ENCODE measurements around the gene TBRG1.

Gene TBRG1

GRCh38 chr11:124640666-124641065, 18.0 kb downstream of the TBRG1 start:
- H3K9me3 ChIP-seq (ENCODE audit: control insufficient read depth, low read length): no peaks in the 10 kb centered on the region
- H3K27me3 ChIP-seq (ENCODE audit: control insufficient read depth, insufficient read depth, low read length, poor library complexity, severe bottlenecking): no peaks in the 10 kb centered on the region
- WGBS, 2 experiments: 85 to 87% methylated on average over 4 of the region's 5 CpGs
- no peak overlapping the region for H3K4me3 ChIP-seq (ENCODE audit: insufficient read depth, low read depth, low read length)
- no peak overlapping the region for H3K27ac ChIP-seq (ENCODE audit: insufficient read depth, low read depth, low read length, poor library complexity, severe bottlenecking)
- no peaks in the 10 kb centered on the region for H3K36me3 ChIP-seq (ENCODE audit: control insufficient read depth, insufficient read depth, low read length)
- no peaks in the 10 kb centered on the region for H3K4me1 ChIP-seq (ENCODE audit: control insufficient read depth, insufficient read depth, low read length)

GRCh38 chr11:124642628-124643027, 20.0 kb downstream of the TBRG1 start:
- Histone ChIP-seq H3K4me1 (ENCODE audit: control insufficient read depth, insufficient read depth, low read length) (no peaks in the 10 kb centered on the region), H3K4me3 (ENCODE audit: insufficient read depth, low read depth, low read length) (no peak overlapping the region), H3K36me3 (ENCODE audit: control insufficient read depth, insufficient read depth, low read length) (no peaks in the 10 kb centered on the region), H3K27me3 (ENCODE audit: control insufficient read depth, insufficient read depth, low read length, poor library complexity, severe bottlenecking) (peaks cover 4% of the 10 kb centered on the region), H3K9me3 (ENCODE audit: control insufficient read depth, low read length) (no peaks in the 10 kb centered on the region), H3K27ac (ENCODE audit: insufficient read depth, low read depth, low read length, poor library complexity, severe bottlenecking) (no peak overlapping the region)
- 93% methylated on average over 3 of the region's 3 CpGs for WGBS, 2 experiments

DNA sequence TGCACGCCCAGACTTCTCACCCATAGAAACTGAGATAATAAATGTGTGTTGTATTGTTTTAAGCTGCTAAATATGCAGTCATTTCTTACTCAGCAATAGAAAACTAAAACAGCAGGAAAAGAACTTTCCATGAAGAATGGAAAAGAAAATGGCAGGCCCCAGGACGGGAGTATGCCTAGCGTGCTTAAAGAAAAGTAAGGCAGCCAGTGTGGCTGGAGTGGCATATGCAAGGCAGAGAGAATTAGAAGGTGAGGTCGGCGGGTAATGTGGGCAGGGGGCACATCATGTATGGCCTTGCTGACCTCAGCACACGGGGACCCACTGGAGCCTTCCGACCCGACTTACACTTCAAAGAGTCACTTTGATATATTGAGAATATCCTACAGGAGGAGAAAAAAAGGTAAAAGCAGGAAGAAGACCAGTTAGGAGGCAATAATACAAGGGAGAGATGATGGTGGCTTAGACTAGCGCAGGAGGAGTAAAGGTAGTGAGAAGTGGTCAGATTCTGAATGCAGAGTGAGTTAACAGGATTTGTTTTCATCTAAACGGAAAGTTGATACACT, 20.5 kb downstream of the TBRG1 start:
- H3K27ac ChIP-seq (ENCODE audit: insufficient read depth, low read depth, low read length, poor library complexity, severe bottlenecking): no peak overlapping the region
- 92 to 96% methylated on average over 9 of the region's 10 CpGs for WGBS, 2 experiments
- peaks cover 4% of the 10 kb centered on the region for H3K27me3 ChIP-seq (ENCODE audit: control insufficient read depth, insufficient read depth, low read length, poor library complexity, severe bottlenecking)
- no peaks in the 10 kb centered on the region for H3K9me3 ChIP-seq (ENCODE audit: control insufficient read depth, low read length)
- no peaks in the 10 kb centered on the region for H3K36me3 ChIP-seq (ENCODE audit: control insufficient read depth, insufficient read depth, low read length)
- H3K4me1 ChIP-seq (ENCODE audit: control insufficient read depth, insufficient read depth, low read length): no peaks in the 10 kb centered on the region
- no peak overlapping the region for H3K4me3 ChIP-seq (ENCODE audit: insufficient read depth, low read depth, low read length)

GRCh38 chr11:124643605-124644425, 21.2 kb downstream of the TBRG1 start:
- whole genome bisulfite sequencing, 2 experiments: 56 to 60% methylated on average over 3 of the region's 3 CpGs
- no peak overlapping the region for H3K27ac ChIP-seq (ENCODE audit: insufficient read depth, low read depth, low read length, poor library complexity, severe bottlenecking)
- no peaks in the 10 kb centered on the region for H3K4me1 ChIP-seq (ENCODE audit: control insufficient read depth, insufficient read depth, low read length)
- peaks cover 4% of the 10 kb centered on the region for H3K27me3 ChIP-seq (ENCODE audit: control insufficient read depth, insufficient read depth, low read length, poor library complexity, severe bottlenecking)
- no peaks in the 10 kb centered on the region for H3K9me3 ChIP-seq (ENCODE audit: control insufficient read depth, low read length)
- H3K4me3 ChIP-seq (ENCODE audit: insufficient read depth, low read depth, low read length): no peak overlapping the region
- H3K36me3 ChIP-seq (ENCODE audit: control insufficient read depth, insufficient read depth, low read length): no peaks in the 10 kb centered on the region

DNA sequence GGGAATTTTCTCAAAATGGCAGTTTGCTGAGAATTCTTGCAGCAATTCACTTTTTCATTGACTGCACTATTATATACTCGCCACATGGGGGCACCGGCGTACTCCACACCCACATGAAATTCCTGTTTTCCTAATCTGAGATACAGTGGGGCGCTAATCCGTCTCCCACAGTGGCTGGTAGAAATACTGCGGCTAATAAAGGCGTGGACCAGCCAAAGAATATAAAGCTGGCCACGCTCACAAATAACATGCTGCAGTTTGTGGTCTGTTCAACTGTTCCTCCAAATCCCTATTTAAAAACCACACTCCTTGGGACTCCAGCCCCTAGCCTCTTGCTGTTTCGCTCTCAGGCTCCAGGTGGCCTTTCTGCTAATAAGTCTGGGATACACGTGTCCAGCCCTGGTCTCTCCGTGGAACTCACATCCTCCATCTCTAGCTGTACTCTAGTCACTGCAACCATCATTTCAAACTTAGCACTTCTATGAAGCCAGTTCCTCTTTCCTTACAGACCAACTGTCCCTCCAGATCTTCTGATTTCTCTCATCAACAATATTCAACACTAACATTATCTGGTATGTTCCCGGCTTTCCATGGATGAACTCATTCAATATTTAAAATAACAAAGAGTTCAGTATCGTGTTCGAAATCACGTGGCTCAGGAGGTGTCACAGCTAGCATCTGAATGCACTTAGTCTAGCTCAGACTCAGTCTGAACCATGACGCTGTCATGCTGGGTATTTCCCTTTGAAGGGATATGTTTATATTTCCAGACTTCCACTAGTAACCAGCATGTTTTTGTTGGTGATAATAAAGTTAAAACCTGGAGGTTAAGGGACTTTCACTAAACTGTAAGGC, 22.0 kb downstream of the TBRG1 start:
- Histone ChIP-seq H3K27ac (ENCODE audit: insufficient read depth, low read depth, low read length, poor library complexity, severe bottlenecking) (no peak overlapping the region), H3K36me3 (ENCODE audit: control insufficient read depth, insufficient read depth, low read length) (no peaks in the 10 kb centered on the region), H3K4me1 (ENCODE audit: control insufficient read depth, insufficient read depth, low read length) (no peaks in the 10 kb centered on the region), H3K4me3 (ENCODE audit: insufficient read depth, low read depth, low read length) (no peak overlapping the region), H3K27me3 (ENCODE audit: control insufficient read depth, insufficient read depth, low read length, poor library complexity, severe bottlenecking) (peaks cover 4% of the 10 kb centered on the region), H3K9me3 (ENCODE audit: control insufficient read depth, low read length) (no peaks in the 10 kb centered on the region)
- WGBS, 2 experiments: 31 to 35% methylated on average over 16 of the region's 16 CpGs

DNA sequence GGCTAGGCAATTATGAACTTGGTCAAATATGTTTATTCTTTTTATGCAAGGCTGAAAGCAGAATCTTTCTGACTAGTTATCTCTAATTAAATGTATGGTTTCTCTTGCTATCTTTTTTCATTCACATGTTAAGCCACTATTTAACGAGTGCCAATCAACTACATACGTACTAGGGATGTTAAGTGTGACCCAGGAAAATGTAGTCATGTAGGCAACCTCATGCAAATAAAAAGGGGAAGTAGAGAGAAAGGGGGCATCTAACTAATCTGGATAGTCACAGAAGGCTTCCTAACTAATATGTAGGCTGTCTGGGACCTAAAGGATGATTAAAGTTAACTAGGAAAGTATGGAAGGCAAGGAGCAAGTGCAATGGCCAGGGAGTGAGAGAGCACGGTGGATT, 23.5 kb downstream of the TBRG1 start:
- Histone ChIP-seq H3K27ac (ENCODE audit: insufficient read depth, low read depth, low read length, poor library complexity, severe bottlenecking) (no peak overlapping the region), H3K4me1 (ENCODE audit: control insufficient read depth, insufficient read depth, low read length) (no peaks in the 10 kb centered on the region), H3K9me3 (ENCODE audit: control insufficient read depth, low read length) (no peaks in the 10 kb centered on the region), H3K36me3 (ENCODE audit: control insufficient read depth, insufficient read depth, low read length) (no peaks in the 10 kb centered on the region), H3K4me3 (ENCODE audit: insufficient read depth, low read depth, low read length) (no peak overlapping the region), H3K27me3 (ENCODE audit: control insufficient read depth, insufficient read depth, low read length, poor library complexity, severe bottlenecking) (peaks cover 4% of the 10 kb centered on the region)
- 85 to 91% methylated on average over 3 of the region's 3 CpGs for WGBS, 2 experiments

DNA sequence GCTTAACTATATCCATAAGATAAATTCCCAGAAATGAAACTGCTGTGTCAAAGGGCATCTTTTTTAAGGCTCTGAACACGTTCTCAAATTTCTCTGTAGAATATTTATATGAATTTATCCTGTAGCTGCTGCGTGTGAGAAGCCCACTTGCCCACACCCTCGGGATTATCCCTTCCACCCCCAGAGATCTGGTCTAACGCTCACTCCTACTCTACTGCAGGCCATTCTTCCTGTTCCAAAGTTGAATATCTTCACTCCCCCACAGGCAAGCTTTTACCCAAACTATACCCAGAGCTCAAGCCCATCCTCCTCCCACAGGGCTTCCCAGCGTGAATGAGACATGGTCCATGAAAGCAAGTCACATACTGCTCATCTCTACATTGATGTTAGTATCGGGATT, 25.9 kb downstream of the TBRG1 start:
- Histone ChIP-seq H3K27me3 (ENCODE audit: control insufficient read depth, insufficient read depth, low read length, poor library complexity, severe bottlenecking) (peaks cover 4% of the 10 kb centered on the region), H3K36me3 (ENCODE audit: control insufficient read depth, insufficient read depth, low read length) (no peaks in the 10 kb centered on the region), H3K9me3 (ENCODE audit: control insufficient read depth, low read length) (no peaks in the 10 kb centered on the region), H3K4me1 (ENCODE audit: control insufficient read depth, insufficient read depth, low read length) (no peaks in the 10 kb centered on the region), H3K27ac (ENCODE audit: insufficient read depth, low read depth, low read length, poor library complexity, severe bottlenecking) (no peak overlapping the region), H3K4me3 (ENCODE audit: insufficient read depth, low read depth, low read length) (no peak overlapping the region)
- 84 to 85% methylated on average over 6 of the region's 6 CpGs for WGBS, 2 experiments

DNA sequence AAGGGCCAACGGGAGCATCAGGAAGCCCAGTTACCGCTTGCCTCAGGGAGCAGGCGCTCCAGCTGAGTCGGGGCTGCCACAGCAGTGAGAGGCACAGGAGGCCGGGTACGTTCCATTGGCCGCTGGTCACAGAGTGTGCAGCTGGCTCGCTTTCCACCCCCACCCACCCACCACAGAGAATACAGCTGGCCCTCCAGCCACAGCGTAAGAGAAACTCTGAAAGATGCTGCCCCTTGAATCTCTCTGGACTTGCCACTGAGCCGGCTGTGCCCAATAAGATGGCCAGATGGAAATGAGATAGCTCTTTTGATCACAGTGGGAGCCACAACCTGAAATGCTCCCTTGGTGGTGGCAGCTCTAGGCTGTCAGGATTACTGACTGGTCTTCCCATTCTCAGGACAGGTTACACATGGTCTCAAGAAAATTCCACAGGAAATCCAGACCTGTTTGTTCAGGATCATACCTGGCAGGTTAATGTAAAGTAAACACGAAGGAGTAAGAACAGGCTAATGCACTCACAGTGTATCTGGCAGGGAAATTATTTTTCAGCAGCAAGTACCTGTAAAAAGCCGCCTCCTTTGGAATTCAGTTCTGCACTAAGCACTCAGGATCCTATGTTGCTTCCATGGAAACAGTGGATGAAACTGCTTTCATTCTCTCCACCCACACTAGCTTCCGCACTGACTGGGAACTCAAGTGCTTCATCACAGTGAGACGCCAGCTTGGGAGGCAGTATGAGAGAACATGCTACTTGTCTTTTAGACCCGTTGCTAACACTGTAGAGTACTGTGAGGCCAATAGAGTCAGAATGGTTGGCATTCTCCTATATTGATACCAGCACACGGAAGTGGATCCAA, 34.3 kb downstream of the TBRG1 start:
- no peaks in the 10 kb centered on the region for H3K9me3 ChIP-seq (ENCODE audit: control insufficient read depth, low read length)
- 27 to 32% methylated on average over 16 of the region's 16 CpGs for WGBS, 2 experiments
- peaks cover 10% of the 10 kb centered on the region for H3K4me1 ChIP-seq (ENCODE audit: control insufficient read depth, insufficient read depth, low read length)
- H3K36me3 ChIP-seq (ENCODE audit: control insufficient read depth, insufficient read depth, low read length): no peaks in the 10 kb centered on the region
- H3K27ac ChIP-seq (ENCODE audit: insufficient read depth, low read depth, low read length, poor library complexity, severe bottlenecking): no peak overlapping the region
- H3K4me3 ChIP-seq (ENCODE audit: insufficient read depth, low read depth, low read length): no peak overlapping the region
- no peaks in the 10 kb centered on the region for H3K27me3 ChIP-seq (ENCODE audit: control insufficient read depth, insufficient read depth, low read length, poor library complexity, severe bottlenecking)

GRCh38 chr11:124657904-124658303, 35.2 kb downstream of the TBRG1 start:
- Histone ChIP-seq H3K4me1 (ENCODE audit: control insufficient read depth, insufficient read depth, low read length) (peaks cover 10% of the 10 kb centered on the region), H3K9me3 (ENCODE audit: control insufficient read depth, low read length) (no peaks in the 10 kb centered on the region), H3K4me3 (ENCODE audit: insufficient read depth, low read depth, low read length) (no peak overlapping the region), H3K27me3 (ENCODE audit: control insufficient read depth, insufficient read depth, low read length, poor library complexity, severe bottlenecking) (no peaks in the 10 kb centered on the region), H3K27ac (ENCODE audit: insufficient read depth, low read depth, low read length, poor library complexity, severe bottlenecking) (no peak overlapping the region), H3K36me3 (ENCODE audit: control insufficient read depth, insufficient read depth, low read length) (no peaks in the 10 kb centered on the region)
- 54 to 55% methylated on average over 4 to 5 of the region's 5 CpGs for WGBS, 2 experiments

All from ectodermal cell (in vitro differentiated cells).